Measurements from ENCODE around the gene TMEM72.

- TF ChIP-seq CTCF (IDR thresholded peaks at IDR 0.05) = no peak
- TF ChIP-seq POLR2AphosphoS5 (IDR thresholded peaks at IDR 0.05) = no peak
- no peak for TF ChIP-seq POLR2A (IDR thresholded peaks at IDR 0.05)
Measured at GRCh38 chr10:44961230-44961571, 50.1 kb downstream of the TMEM72 start.

All from breast epithelium (tissue), 3 donors.